ENCODE results near the gene ARID1B.

The ARID1B gene

DNA sequence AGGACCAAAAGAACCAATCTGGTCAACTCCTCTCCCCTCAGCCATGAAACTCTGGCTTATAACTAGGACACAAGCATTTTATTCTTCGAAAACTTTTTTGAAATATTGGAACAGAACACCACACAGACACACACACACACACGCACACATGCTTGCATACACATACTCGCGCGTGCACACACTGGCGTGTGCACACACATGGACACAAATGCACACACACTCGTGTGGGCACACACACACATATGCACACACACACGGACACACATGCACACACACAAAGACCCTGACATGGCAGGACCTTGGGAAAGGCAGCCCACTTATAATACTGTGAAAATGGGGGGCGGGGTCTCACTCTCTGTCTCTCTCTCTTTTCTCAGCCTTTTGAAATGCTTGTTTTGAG is 482.3 kb downstream of the ARID1B start:
- DNase-seq (ENCODE audit: low read depth, low spot score) = no peak

Data from astrocyte of the hippocampus (primary cell).